A172 (cell line): ENCODE results near the gene ADCY1. TPM values are rescaled to one million over a fixed set of nuclear protein-coding genes. Genes with fewer than 3 reads are reported as not detected.
A peak's percentile ranks its signal among the peaks of the same experiment; 100 is the strongest.
"Not testable (repeated sequence)": the region's sequence is repeated elsewhere in the genome, so short reads cannot be mapped to it uniquely, and the experiment has no call there.

ENCODE experiments used
- DNase-seq: peaks from one replicate; pipeline ENCODE4 v3.0.0-alpha.2; 2015; ENCODE audit warnings: low spot score
- total RNA-seq: library from RNA; depleted of rRNA; stranded (reverse); fragments of >200 nt; shearing (Covaris generic); gene quantifications from 2 replicates; pipeline ENCODE4 v1.2.3, GENCODE V29; 2014; rRNA removed

The ADCY1 gene
- total RNA-seq = 3.5 and 4.4 TPM in 2 replicates

GRCh38 chr7:45573661-45574415, at the start of gene ADCY1:
Gene ADCY1 (plus strand): TSS chr7:45574368. CDS start chr7:45574544, 176 bp downstream.
- no peak for DNase-seq

GRCh38 chr7:45524445-45524844, 49.7 kb upstream of the ADCY1 start:
- DNase-seq = no peak

GRCh38 chr7:45525057-45525456, 49.1 kb upstream of the ADCY1 start:
- no peak for DNase-seq

- DNase-seq = no peak
Measured at GRCh38 chr7:45543473-45543872, 30.7 kb upstream of the ADCY1 start.

- DNase-seq = not testable (repeated sequence)
Measured at GRCh38 chr7:45545105-45545710, 29.0 kb upstream of the ADCY1 start.

GRCh38 chr7:45548917-45549316, 25.3 kb upstream of the ADCY1 start:
- DNase-seq = not testable (repeated sequence)

- DNase-seq = no peak
Measured at GRCh38 chr7:45563401-45563800, 10.8 kb upstream of the ADCY1 start.

GRCh38 chr7:45563941-45564461, 10.2 kb upstream of the ADCY1 start:
- DNase-seq = no peak

- no peak for DNase-seq
Measured at GRCh38 chr7:45564485-45564884, 9.7 kb upstream of the ADCY1 start.

- DNase-seq = no peak
Measured at GRCh38 chr7:45564886-45565455, 9.2 kb upstream of the ADCY1 start.

GRCh38 chr7:45566386-45566785, 7.8 kb upstream of the ADCY1 start:
- DNase-seq = no peak

- DNase-seq = no peak
Measured at GRCh38 chr7:45566961-45567360, 7.2 kb upstream of the ADCY1 start.

- no peak for DNase-seq
Measured at GRCh38 chr7:45567713-45568112, 6.5 kb upstream of the ADCY1 start.

- DNase-seq = no peak
Measured at GRCh38 chr7:45568536-45569289, 5.5 kb upstream of the ADCY1 start.

- DNase-seq = no peak
Measured at GRCh38 chr7:45569290-45569685, 4.9 kb upstream of the ADCY1 start.

GRCh38 chr7:45570797-45571196, 3.4 kb upstream of the ADCY1 start:
- DNase-seq = no peak

- DNase-seq = no peak
Measured at GRCh38 chr7:45573204-45573603, 964 bp upstream of the ADCY1 start.

- DNase-seq = no peak
Measured at GRCh38 chr7:45574416-45574668, 174 bp downstream of the ADCY1 start.

- DNase-seq = peak; percentile 11
Measured at GRCh38 chr7:45574669-45575500, 717 bp downstream of the ADCY1 start.

- no peak for DNase-seq
Measured at GRCh38 chr7:45575501-45576248, 1.5 kb downstream of the ADCY1 start.
